GM18502 (cell line): ENCODE data around the gene CPEB4.

Source experiments
- ATAC-seq: cut with Tn5 transposase; IDR thresholded peaks from one replicate; pipeline ENCODE4 v1.9.1; 2021; ENCODE audit warnings: mild to moderate bottlenecking; ENCODE audit not compliant: unreplicated experiment, poor library complexity

Gene CPEB4

GRCh38 chr5:173887610-173888472 is at the start of gene CPEB4:
Gene CPEB4, plus strand, starts transcription at chr5:173888349. Its CDS starts 1,385 bp downstream, at chr5:173889734.
- peak; percentile 92 for ATAC-seq

GRCh38 chr5:173839117-173839713 is 48.9 kb upstream of the CPEB4 start:
- no peak for ATAC-seq

- no peak for ATAC-seq
These were observed 47.8 kb upstream of the CPEB4 start for GRCh38 chr5:173840111-173840983.

DNA sequence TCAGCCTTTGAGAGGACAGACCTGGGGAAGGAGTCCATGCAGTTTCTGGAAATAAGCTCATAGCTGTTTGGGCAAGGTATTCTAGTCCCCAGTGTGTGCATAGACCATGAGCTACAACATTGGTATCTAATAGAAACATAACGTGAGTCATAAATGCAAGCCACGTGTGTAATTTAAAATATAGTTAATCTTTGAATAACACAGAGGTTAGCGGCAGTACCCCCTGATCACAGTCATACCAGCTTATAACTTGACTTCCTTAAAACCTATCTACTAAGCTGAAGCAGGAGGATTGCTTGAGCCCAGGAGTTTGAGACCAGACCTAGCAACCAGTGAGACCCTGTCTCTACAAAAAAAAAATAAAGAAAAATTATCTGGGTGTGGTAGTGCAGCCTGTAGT is 46.4 kb upstream of the CPEB4 start:
- no peak for ATAC-seq

- ATAC-seq = no peak
These were observed 44.4 kb upstream of the CPEB4 start for GRCh38 chr5:173843794-173844193.

DNA sequence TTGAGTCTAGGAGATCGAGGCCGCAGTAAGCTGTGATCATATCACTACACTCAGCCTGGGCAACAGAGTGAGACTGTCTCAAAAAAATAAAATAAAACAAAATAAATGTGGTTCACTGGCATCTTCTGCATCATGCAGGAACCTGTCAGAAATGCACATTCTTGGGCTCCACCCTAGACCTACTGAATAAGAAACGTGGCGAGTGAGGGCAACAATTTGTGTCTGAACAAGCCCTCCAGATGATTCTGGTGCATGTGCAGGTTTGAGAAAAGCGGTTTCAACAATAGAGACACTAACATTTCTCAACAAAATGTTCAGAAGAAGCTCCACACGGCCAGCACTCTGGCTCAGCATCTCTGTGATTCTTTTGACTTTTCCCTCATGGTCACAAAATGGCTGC is 42.8 kb upstream of the CPEB4 start:
- ATAC-seq = no peak

DNA sequence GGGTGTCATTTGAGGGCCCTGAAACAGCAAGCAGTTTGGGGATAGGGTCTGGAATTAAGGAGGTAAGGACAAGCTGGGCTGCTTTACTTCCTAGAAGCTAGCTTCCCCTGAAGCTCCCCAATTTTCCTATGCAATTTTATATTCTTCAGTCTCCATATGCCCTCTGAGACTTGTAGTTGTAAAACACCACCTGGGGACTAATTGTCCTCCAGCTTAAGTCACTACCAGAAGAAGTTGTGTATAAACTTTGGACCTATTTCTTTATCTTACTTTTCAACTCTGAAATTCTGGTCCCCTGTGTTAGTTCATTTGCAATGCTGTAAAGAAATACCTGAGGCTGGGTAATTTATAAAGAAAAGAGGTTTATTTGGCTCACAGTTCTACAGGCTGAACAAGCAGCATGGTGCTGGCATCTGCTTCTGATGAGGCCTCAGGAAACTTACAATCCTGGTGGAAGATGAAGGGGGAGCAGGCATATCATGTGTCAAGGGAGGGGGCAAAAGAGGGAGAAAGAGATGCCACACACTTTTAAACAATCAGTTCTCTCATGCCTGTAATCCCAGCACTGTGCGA is 41.1 kb upstream of the CPEB4 start:
- ATAC-seq = no peak

- ATAC-seq = no peak
These were observed 39.1 kb upstream of the CPEB4 start for GRCh38 chr5:173848986-173849596.

DNA sequence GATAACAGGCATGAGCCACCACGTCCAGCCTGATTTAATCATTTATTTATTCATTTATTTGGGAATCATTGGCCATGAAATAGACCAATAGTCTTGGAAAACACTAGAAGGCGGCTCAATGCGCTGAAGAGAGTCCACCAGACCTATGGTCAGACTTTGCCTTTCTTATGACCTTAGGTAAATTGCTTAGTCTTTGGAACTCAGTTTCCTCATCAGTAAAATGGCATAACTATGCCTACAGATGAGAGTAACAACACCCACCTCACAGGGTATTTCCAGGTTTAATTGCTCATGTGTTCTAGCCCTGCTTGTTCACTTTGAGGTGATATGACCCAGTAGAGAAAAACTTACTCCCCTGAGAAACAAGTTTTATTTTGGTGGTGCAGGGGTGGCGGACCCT is 38.2 kb upstream of the CPEB4 start:
- ATAC-seq = no peak

- ATAC-seq = no peak
These were observed 37.5 kb upstream of the CPEB4 start for GRCh38 chr5:173850659-173851058.

DNA sequence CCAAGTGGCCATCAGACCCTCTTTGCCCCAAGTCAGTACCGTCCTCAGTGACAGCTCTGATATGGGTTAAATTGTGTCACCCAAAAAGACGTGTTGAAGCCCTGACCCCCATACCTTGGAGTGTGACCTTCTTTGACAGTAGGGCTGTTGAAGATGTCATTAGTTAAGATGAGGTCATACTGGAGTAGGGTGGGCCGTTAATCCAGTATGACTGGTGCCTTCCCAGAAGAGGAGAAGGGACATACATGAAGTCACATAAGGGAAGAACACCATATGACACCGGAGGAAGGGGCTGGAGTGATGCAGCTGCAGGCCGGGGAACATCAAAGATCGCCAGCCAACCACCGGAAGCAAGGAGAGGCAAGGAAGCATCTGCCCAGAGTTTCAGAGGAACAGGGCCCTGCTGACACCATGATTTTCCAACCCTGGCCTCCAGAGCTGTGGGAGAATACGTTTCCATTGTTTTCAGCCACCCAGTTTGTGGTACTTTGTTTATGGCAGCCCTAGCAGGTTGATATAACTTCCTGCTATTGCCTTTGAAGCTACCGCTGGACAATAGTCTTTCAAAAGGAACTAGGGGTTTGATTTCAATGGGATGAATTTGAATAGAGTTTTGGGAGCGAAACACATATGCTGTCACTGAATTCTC is 36.4 kb upstream of the CPEB4 start:
- no peak for ATAC-seq

- ATAC-seq = no peak
These were observed 35.3 kb upstream of the CPEB4 start for GRCh38 chr5:173852790-173853359.

GRCh38 chr5:173853370-173854131 is 34.6 kb upstream of the CPEB4 start:
- ATAC-seq = no peak

DNA sequence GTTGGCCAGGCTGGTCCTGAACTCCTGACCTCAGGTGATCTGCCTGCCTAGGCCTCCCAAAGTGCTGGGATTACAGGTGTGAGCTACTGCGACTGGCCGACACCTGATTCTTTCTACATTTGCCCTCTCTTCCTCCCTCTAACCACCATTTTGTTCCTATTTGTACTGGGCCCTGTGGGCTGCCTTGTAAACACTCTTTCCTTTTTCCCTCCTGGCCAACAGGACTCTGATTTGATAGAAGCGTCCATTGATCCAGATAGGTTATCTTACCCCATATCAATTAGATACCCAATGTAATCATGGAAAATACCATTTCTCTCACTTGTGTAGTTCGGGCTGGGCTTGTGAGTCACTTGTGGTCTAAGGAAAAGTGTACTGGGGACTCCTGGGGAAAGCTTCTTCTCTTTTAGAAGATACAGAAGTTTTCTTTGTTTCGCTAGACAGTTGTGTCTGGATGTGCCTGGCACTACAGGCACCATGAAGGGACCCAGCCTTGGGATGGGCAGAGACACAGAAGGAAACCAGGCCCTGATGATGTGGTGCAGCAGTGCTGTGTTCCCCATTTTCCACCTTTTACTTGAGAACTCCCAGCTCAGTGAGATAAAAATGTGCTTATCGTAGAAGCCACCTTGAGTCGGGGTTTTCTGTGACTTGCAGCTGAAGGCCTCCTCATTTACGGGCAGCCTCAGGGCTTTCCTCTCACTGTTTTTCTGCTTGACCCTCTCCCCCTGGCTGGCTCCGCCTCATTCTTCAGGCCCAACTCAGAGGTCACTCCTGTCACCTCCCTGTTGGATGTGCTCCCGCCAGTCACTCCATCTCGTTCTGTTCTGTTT is 32.8 kb upstream of the CPEB4 start:
- ATAC-seq = no peak

DNA sequence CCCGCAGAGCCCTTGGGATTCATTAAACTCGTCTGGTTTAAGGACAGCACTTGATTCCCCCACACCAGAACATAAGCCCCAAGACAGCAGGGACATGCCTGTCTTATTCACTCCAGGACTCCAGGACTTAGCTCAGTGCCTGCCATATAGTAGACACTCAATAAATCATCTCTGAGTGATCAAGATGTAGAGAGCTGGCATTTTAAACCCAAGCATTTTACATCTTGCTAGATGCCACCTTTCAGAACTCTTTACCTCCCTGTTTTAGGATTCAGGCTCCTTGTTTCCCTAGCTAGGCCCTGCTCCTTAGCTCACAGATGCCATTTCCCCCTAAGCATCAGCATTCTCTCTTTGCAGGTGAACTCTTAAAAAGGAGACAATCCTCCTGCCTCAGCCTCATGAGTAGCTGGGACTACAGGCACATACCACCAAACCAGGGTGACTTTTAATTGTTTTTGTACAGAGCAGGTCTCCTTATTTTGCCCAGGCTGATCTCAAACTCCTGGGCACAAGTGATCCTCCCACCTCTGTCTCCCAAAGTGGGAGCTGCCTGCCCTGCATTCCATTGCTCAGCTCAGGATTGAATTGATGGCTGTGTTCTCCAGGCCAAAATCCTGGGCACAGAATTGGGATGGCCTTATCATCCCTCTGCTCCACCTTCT is 32.0 kb upstream of the CPEB4 start:
- no peak for ATAC-seq

DNA sequence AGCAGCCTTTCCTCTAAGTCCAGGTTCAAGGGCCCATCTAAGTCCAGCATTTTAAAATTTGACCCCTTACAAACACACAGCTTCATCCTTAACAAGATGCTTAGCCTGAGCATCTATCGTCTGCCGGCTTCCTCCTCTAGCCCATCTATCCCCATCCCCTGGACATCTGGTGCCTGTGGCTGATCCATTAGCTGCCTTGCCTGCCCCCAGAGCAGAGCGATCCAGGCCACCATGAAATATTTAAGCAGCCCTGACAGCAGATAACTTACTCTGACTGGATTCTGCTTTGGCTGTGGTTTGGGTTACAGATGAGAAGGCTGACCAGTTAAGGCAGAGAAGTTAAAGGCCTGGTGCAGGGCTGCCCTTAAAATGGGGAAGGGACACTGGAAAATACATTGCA is 30.9 kb upstream of the CPEB4 start:
- no peak for ATAC-seq

- ATAC-seq = no peak
These were observed 30.0 kb upstream of the CPEB4 start for GRCh38 chr5:173858021-173858669.
